Measurements from ENCODE around the gene GALNT9.

DNA sequence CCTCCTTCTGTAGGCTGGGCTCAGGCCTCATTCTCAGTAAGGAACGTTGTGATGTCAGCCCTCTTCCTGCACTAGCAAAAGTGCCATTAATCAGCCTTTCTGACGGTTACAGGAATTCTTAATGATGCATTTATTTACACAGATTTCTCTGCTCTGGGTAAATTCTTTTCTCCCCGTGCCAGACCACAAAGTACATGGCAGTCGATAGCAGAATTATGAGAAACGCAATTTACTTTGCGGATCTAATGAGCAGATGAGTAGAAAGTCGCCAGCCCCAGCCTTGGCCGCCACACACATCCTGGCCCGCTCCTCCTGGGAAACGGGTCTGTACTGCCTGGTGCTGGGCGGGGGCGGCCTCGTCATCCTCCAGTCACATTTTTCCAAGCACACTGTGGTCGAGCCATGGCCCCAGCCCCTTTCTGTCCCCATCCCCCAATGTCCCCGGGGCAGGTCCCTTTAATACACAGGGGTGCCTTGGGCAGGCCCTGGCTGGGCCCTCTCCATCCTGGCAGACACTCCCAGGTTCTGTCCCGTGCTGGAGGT, 159.2 kb downstream of the GALNT9 start:
- TF ChIP-seq EP300 (IDR thresholded peaks at IDR 0.05) (no peak), CTCF (IDR thresholded peaks at IDR 0.05) (no peak), POLR2A (IDR thresholded peaks at IDR 0.05; ENCODE audit: low read depth) (no peak), POLR2AphosphoS5 (IDR thresholded peaks at IDR 0.05) (no peak)
